ENCODE measurements around the gene CHST11.

GRCh38 chr12:104577581-104577981 lies 120.8 kb downstream of the CHST11 start:
- TF ChIP-seq CTCF (IDR thresholded peaks at IDR 0.05) (no peak), POLR2A (IDR thresholded peaks at IDR 0.05) (no peak)

All from sigmoid colon (tissue), 3 donors.